Stimulated activated naive B cell treated with anti-CD40 and anti-IgM and Interleukin-4, amounts not matched to agents 10 μg/mL and 1 μg/mL and 100 μg/mL, for 72 hours (primary cell): ENCODE data around the gene CNTN4.

Source experiments
- ATAC-seq, 2 donors: fragments of 150-1000 bp; cut with Tn5 transposase; replicated peaks; 2 replicates each; pipeline ENCODE4 v1.10.0; 2021; ENCODE audit warnings: moderate library complexity in 1 of 2
- DNase-seq: peaks from one replicate; pipeline ENCODE4 v3.0.0; 2021
- H3K27ac Mint-ChIP-seq: one replicate; pipeline ENCODE4 v1.8.0; 2022; ENCODE audit warnings: mild to moderate bottlenecking, mixed read lengths
- H3K27me3 Mint-ChIP-seq, 2 donors: one replicate each; pipeline ENCODE4 v1.8.0; 2022; ENCODE audit warnings: mixed read lengths in 2 of 2
- H3K36me3 Mint-ChIP-seq, 2 donors: one replicate each; pipeline ENCODE4 v1.8.0; 2022; ENCODE audit warnings: mixed read lengths in 2 of 2, mild to moderate bottlenecking in 1 of 2
- H3K4me1 Mint-ChIP-seq, 2 donors: one replicate each; pipeline ENCODE4 v1.8.0; 2022; ENCODE audit warnings: mixed read lengths in 2 of 2, mild to moderate bottlenecking in 1 of 2
- H3K4me3 Mint-ChIP-seq, 2 donors: one replicate each; pipeline ENCODE4 v1.8.0; 2022; ENCODE audit warnings: mild to moderate bottlenecking in 2 of 2, mixed read lengths in 2 of 2, moderate library complexity in 1 of 2
- H3K9me3 Mint-ChIP-seq, 2 donors: one replicate each; pipeline ENCODE4 v1.8.0; 2022; ENCODE audit warnings: mixed read lengths in 2 of 2, mild to moderate bottlenecking in 1 of 2

Gene CNTN4

GRCh38 chr3:2765002-2765579 is 666.4 kb downstream of the CNTN4 start:
- Mint-ChIP-seq H3K27me3 (peaks cover 0 to 5% of the 10 kb centered on the region in 2 donors), H3K4me1 (peaks cover 0 to 2% of the 10 kb centered on the region in 2 donors), H3K4me3 (no peak overlapping the region), H3K27ac (no peak overlapping the region), H3K9me3 (no peaks in the 10 kb centered on the region), H3K36me3 (no peaks in the 10 kb centered on the region)
- ATAC-seq (peak; percentile 38 to 60), DNase-seq (no peak)

GRCh38 chr3:2770451-2770850 is 671.8 kb downstream of the CNTN4 start:
- Mint-ChIP-seq H3K4me1 (no peaks in the 10 kb centered on the region), H3K27me3 (peaks cover 0 to 5% of the 10 kb centered on the region in 2 donors), H3K4me3 (no peak overlapping the region), H3K27ac (no peak overlapping the region), H3K36me3 (no peaks in the 10 kb centered on the region), H3K9me3 (peaks cover 5% of the 10 kb centered on the region in 2 donors)
- ATAC-seq (no peak), DNase-seq (no peak)

- peaks cover 0 to 3% of the 10 kb centered on the region in 2 donors for H3K27me3 Mint-ChIP-seq
- no peak for ATAC-seq
- H3K36me3 Mint-ChIP-seq: no peaks in the 10 kb centered on the region
- H3K4me1 Mint-ChIP-seq: no peaks in the 10 kb centered on the region
- no peak overlapping the region for H3K27ac Mint-ChIP-seq
- no peak overlapping the region for H3K4me3 Mint-ChIP-seq
- DNase-seq: no peak
- peaks cover 5% of the 10 kb centered on the region in 2 donors for H3K9me3 Mint-ChIP-seq
Measured at GRCh38 chr3:2771193-2771592, 672.5 kb downstream of the CNTN4 start.

GRCh38 chr3:2771741-2772140 is 673.1 kb downstream of the CNTN4 start:
- Mint-ChIP-seq H3K4me3 (no peak overlapping the region), H3K9me3 (peaks cover 5% of the 10 kb centered on the region in 2 donors), H3K27me3 (no peaks in the 10 kb centered on the region), H3K4me1 (no peaks in the 10 kb centered on the region), H3K36me3 (no peaks in the 10 kb centered on the region), H3K27ac (no peak overlapping the region)
- DNase-seq: no peak
- no peak for ATAC-seq

DNA sequence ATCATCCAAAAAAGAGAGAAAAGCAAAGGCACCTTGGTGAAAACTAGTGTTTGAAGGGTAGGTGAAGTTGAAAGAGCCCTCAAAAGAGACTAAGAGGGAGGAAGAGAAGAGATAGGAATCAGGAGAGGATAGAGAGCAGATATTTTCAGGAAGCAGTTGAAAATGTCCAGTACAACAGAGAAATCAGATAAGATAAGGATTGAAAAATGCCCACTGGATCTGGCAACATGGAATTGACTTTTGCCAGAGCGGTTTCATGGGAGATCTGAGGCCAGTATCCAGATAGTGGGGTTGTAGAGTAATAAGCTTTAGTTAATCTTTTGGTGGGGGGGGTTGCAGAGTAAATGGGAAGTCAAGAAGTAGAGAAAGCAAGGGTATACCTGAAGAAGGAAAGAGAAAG is 674.1 kb downstream of the CNTN4 start:
- Mint-ChIP-seq H3K9me3 (peaks cover 5% of the 10 kb centered on the region in 2 donors), H3K4me3 (no peak overlapping the region), H3K4me1 (no peaks in the 10 kb centered on the region), H3K27ac (no peak overlapping the region), H3K27me3 (no peaks in the 10 kb centered on the region), H3K36me3 (no peaks in the 10 kb centered on the region)
- no peak for ATAC-seq
- no peak for DNase-seq

DNA sequence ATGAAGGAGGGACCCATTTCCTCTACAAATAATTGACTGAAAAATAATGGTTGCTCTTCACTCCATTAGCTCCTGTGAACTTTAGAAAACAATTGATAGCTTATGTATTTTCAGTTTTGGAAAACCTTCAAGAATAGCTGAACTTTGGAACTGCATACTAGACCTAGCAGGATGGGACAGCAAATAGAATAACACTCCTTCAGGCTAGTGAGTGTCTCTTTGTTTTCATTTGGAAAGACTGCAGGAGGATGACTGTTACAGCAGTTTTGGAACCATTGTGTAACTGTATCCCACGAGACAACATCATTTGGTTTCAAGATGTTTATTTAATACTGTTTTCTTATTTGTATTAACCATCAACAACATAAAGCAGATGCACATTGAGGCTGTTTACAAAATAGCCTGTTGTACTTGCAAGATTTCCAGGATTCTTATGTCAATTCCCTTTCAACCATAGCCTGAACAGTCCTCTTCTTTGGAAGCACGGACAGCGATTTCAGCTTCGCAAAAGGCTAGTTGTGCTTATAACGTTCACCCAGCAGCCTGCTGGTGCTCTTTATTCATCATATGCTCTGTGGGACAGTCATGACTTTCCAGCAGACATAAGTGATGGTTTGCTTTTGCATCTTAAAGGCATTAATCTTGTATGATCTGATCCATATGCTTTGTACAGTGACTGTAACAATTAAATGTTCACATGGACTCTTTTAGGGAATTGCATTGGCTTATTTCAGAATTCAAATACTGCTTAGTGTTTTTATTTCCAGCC is 676.0 kb downstream of the CNTN4 start:
- no peaks in the 10 kb centered on the region for H3K36me3 Mint-ChIP-seq
- H3K27ac Mint-ChIP-seq: no peak overlapping the region
- H3K4me1 Mint-ChIP-seq: no peaks in the 10 kb centered on the region
- DNase-seq (no peak), ATAC-seq (no peak)
- H3K4me3 Mint-ChIP-seq: no peak overlapping the region
- no peaks in the 10 kb centered on the region for H3K27me3 Mint-ChIP-seq
- H3K9me3 Mint-ChIP-seq: peaks cover 5% of the 10 kb centered on the region in 2 donors

DNA sequence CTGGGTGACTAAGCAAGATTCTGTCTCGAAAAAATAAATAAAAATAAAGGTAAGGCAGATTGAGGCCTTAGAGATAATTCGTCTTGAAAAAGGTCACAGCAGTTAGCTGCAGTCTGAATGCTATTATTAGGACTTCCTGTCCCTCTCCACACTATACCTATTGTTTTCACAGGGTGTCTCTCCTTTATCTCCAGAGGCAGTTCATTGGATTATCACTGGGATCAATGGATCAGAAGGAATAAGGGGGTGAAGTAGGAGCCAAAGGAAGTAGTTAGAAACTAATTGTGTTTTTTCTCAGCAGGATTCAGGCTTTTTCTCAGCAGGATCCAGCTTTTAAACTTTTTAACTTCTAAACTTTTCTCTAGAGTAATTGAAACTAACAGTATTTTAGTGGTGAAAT is 684.6 kb downstream of the CNTN4 start:
- ATAC-seq: no peak
- DNase-seq: no peak
- H3K36me3 Mint-ChIP-seq: no peaks in the 10 kb centered on the region
- no peaks in the 10 kb centered on the region for H3K9me3 Mint-ChIP-seq
- no peak overlapping the region for H3K4me3 Mint-ChIP-seq
- H3K27me3 Mint-ChIP-seq: no peaks in the 10 kb centered on the region
- H3K4me1 Mint-ChIP-seq: no peaks in the 10 kb centered on the region
- H3K27ac Mint-ChIP-seq: no peak overlapping the region

GRCh38 chr3:2784627-2785026 is 686.0 kb downstream of the CNTN4 start:
- no peaks in the 10 kb centered on the region for H3K4me1 Mint-ChIP-seq
- H3K9me3 Mint-ChIP-seq: no peaks in the 10 kb centered on the region
- no peaks in the 10 kb centered on the region for H3K27me3 Mint-ChIP-seq
- ATAC-seq: no peak
- H3K4me3 Mint-ChIP-seq: no peak overlapping the region
- DNase-seq: no peak
- H3K36me3 Mint-ChIP-seq: no peaks in the 10 kb centered on the region
- H3K27ac Mint-ChIP-seq: no peak overlapping the region

- Mint-ChIP-seq H3K27me3 (no peaks in the 10 kb centered on the region), H3K4me1 (peaks cover 0 to 2% of the 10 kb centered on the region in 2 donors), H3K9me3 (no peaks in the 10 kb centered on the region), H3K27ac (no peak overlapping the region), H3K4me3 (no peak overlapping the region), H3K36me3 (no peaks in the 10 kb centered on the region)
- DNase-seq (no peak), ATAC-seq (no peak)
Measured at GRCh38 chr3:2790266-2790815, 691.7 kb downstream of the CNTN4 start.

- Mint-ChIP-seq H3K9me3 (no peaks in the 10 kb centered on the region), H3K27me3 (no peaks in the 10 kb centered on the region), H3K36me3 (no peaks in the 10 kb centered on the region), H3K4me3 (no peak overlapping the region), H3K4me1 (peaks cover 0 to 2% of the 10 kb centered on the region in 2 donors), H3K27ac (no peak overlapping the region)
- DNase-seq (no peak), ATAC-seq (no peak)
Measured at GRCh38 chr3:2792432-2792831, 693.8 kb downstream of the CNTN4 start.

DNA sequence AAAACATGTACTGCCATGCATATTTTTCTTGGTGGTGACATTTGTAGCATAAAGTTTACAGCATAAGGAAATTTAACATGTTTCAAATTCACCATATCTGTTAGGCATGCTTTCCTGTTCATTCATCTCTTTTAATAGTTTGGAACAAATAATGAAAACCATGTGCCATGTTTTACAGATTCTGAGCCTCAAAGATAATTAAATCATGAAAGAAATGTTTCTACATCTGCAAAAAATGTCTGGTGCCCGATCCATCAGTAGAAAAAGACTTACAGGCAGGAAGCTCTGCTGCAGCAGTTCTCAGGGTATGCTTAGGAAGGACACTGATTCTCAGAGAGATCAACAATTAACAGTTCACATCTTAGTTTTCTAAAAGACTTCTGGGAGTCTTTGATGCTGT is 695.3 kb downstream of the CNTN4 start:
- Mint-ChIP-seq H3K9me3 (peaks cover 0 to 1% of the 10 kb centered on the region in 2 donors), H3K27me3 (no peaks in the 10 kb centered on the region), H3K4me1 (peaks cover 0 to 2% of the 10 kb centered on the region in 2 donors), H3K36me3 (no peaks in the 10 kb centered on the region), H3K4me3 (no peak overlapping the region), H3K27ac (no peak overlapping the region)
- DNase-seq (no peak), ATAC-seq (no peak)

DNA sequence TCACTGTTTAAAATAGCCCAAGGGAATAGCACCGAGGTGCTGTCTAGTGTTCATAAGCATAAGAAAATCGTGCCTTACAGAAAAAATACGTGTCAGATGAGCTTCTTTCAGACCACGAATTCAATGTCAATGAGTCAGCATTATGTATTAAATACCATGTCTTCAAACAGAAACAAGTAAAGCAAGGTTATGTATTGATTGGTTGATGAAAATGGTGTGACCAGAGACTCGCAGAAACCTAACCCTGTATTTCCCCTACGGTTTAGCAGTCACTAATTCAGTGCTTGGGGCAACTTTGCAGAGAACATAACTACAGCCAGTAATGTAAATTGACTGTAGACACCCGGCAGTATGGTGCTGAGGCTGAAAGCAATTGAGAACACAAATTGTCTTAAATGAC is 703.8 kb downstream of the CNTN4 start:
- peaks cover 0 to 3% of the 10 kb centered on the region in 2 donors for H3K9me3 Mint-ChIP-seq
- no peaks in the 10 kb centered on the region for H3K36me3 Mint-ChIP-seq
- H3K27ac Mint-ChIP-seq: no peak overlapping the region
- H3K27me3 Mint-ChIP-seq: no peaks in the 10 kb centered on the region
- no peaks in the 10 kb centered on the region for H3K4me1 Mint-ChIP-seq
- no peak overlapping the region for H3K4me3 Mint-ChIP-seq
- ATAC-seq (no peak), DNase-seq (no peak)

DNA sequence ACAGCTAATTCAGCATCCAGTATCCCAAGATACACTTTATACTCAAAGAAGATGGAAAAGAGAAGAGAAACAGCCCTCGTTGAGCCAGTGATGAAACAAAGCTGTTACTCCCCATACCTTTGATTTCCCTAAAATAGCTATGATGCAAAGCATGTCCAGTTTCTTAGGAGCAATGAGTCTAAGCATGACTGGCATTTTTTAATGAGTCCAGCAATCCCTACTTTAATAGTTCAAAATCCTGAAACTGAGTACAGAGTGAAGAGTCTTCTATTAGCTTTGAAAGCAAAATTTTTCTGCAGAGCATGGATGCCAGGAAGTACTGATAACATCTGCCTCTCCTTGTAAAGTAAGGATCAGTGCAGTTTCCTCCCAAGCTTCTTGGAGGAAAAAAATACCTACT is 708.8 kb downstream of the CNTN4 start:
- Mint-ChIP-seq H3K4me3 (no peak overlapping the region), H3K4me1 (no peaks in the 10 kb centered on the region), H3K36me3 (no peaks in the 10 kb centered on the region), H3K27me3 (no peaks in the 10 kb centered on the region), H3K9me3 (peaks cover 0 to 2% of the 10 kb centered on the region in 2 donors), H3K27ac (no peak overlapping the region)
- no peak for DNase-seq
- ATAC-seq: no peak

DNA sequence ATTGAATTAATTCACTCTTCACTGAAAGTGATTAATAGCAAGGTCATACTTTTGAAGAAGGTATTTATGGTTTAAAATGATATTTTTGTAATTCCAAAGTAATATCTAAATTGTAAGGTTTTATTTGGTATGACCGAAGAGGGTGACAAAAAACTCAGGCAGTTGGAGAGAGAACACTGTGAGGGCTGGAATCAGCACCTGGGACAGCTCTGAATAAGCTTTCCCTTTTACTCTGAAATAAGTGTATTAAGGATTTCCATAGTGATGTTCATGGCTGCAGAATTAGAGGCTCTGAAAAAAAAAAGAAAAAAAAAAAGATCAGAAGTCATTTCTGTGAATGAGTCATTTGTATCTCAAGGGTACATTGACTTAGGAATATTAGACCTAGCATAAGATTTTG is 712.1 kb downstream of the CNTN4 start:
- H3K27ac Mint-ChIP-seq: no peak overlapping the region
- H3K36me3 Mint-ChIP-seq: no peaks in the 10 kb centered on the region
- no peak for DNase-seq
- H3K9me3 Mint-ChIP-seq: peaks cover 0 to 3% of the 10 kb centered on the region in 2 donors
- no peaks in the 10 kb centered on the region for H3K4me1 Mint-ChIP-seq
- no peaks in the 10 kb centered on the region for H3K27me3 Mint-ChIP-seq
- no peak for ATAC-seq
- H3K4me3 Mint-ChIP-seq: no peak overlapping the region

- no peaks in the 10 kb centered on the region for H3K4me1 Mint-ChIP-seq
- no peaks in the 10 kb centered on the region for H3K27me3 Mint-ChIP-seq
- DNase-seq (no peak), ATAC-seq (no peak)
- no peak overlapping the region for H3K27ac Mint-ChIP-seq
- no peaks in the 10 kb centered on the region for H3K36me3 Mint-ChIP-seq
- no peak overlapping the region for H3K4me3 Mint-ChIP-seq
- H3K9me3 Mint-ChIP-seq: peaks cover 0 to 3% of the 10 kb centered on the region in 2 donors
Measured at GRCh38 chr3:2819571-2819970, 720.9 kb downstream of the CNTN4 start.
